Measurements from ENCODE around the gene APOC1.
"Not testable (repeated sequence)": the region's sequence is repeated elsewhere in the genome, so short reads cannot be mapped to it uniquely, and the experiment has no call there.

GRCh38 chr19:44926245-44927077 is 12.1 kb downstream of the APOC1 start:
- TF ChIP-seq POLR2AphosphoS5, CTCF, POLR2A (IDR thresholded peaks at IDR 0.05): not testable (repeated sequence)

Data from stomach (tissue), 4 donors.